Measurements from ENCODE around the gene CSRNP3.
A peak's percentile ranks its signal among the peaks of the same experiment; 100 is the strongest.

Gene CSRNP3

GRCh38 chr2:165547900-165548299, 78.4 kb downstream of the CSRNP3 start:
- FAIRE-seq (no peak), DNase-seq (ENCODE audit: insufficient read length) (no peak)
- TF ChIP-seq POLR2AphosphoS5 (IDR thresholded peaks at IDR 0.05; ENCODE audit: low read depth, low read length) = no peak

GRCh38 chr2:165549619-165550018, 80.1 kb downstream of the CSRNP3 start:
- no peak for FAIRE-seq
- no peak for DNase-seq (ENCODE audit: insufficient read length)
- TF ChIP-seq TAF1 (IDR thresholded peaks at IDR 0.05; ENCODE audit: borderline replicate concordance, low read depth, low read length) = no peak
- no peak for TF ChIP-seq POLR2A (IDR thresholded peaks at IDR 0.05; ENCODE audit: low read depth, low read length)
- TF ChIP-seq POLR2AphosphoS5 (IDR thresholded peaks at IDR 0.05; ENCODE audit: low read depth, low read length) = no peak

GRCh38 chr2:165558832-165559231, 89.3 kb downstream of the CSRNP3 start:
- TF ChIP-seq POLR2AphosphoS5 (IDR thresholded peaks at IDR 0.05; ENCODE audit: low read depth, low read length) = no peak
- no peak for TF ChIP-seq POLR2A (IDR thresholded peaks at IDR 0.05; ENCODE audit: low read depth, low read length)
- TF ChIP-seq TAF1 (IDR thresholded peaks at IDR 0.05; ENCODE audit: borderline replicate concordance, low read depth, low read length) = no peak
- FAIRE-seq (no peak), DNase-seq (ENCODE audit: insufficient read length) (no peak)

- FAIRE-seq (peak; percentile 38), DNase-seq (ENCODE audit: insufficient read length) (no peak)
- TF ChIP-seq TAF1 (IDR thresholded peaks at IDR 0.05; ENCODE audit: borderline replicate concordance, low read depth, low read length) (no peak), POLR2AphosphoS5 (IDR thresholded peaks at IDR 0.05; ENCODE audit: low read depth, low read length) (no peak), POLR2A (IDR thresholded peaks at IDR 0.05; ENCODE audit: low read depth, low read length) (no peak)
Observed at GRCh38 chr2:165560377-165560988, 91.0 kb downstream of the CSRNP3 start.

- TF ChIP-seq TAF1 (IDR thresholded peaks at IDR 0.05; ENCODE audit: borderline replicate concordance, low read depth, low read length) (no peak), POLR2A (IDR thresholded peaks at IDR 0.05; ENCODE audit: low read depth, low read length) (no peak), POLR2AphosphoS5 (IDR thresholded peaks at IDR 0.05; ENCODE audit: low read depth, low read length) (no peak)
- FAIRE-seq (no peak), DNase-seq (ENCODE audit: insufficient read length) (no peak)
Observed at GRCh38 chr2:165561516-165561915, 92.0 kb downstream of the CSRNP3 start.

GRCh38 chr2:165562233-165562632, 92.7 kb downstream of the CSRNP3 start:
- DNase-seq (ENCODE audit: insufficient read length) (no peak), FAIRE-seq (no peak)
- TF ChIP-seq POLR2A (IDR thresholded peaks at IDR 0.05; ENCODE audit: low read depth, low read length) (no peak), POLR2AphosphoS5 (IDR thresholded peaks at IDR 0.05; ENCODE audit: low read depth, low read length) (no peak), TAF1 (IDR thresholded peaks at IDR 0.05; ENCODE audit: borderline replicate concordance, low read depth, low read length) (no peak)

- TF ChIP-seq POLR2AphosphoS5 (IDR thresholded peaks at IDR 0.05; ENCODE audit: low read depth, low read length) (no peak), POLR2A (IDR thresholded peaks at IDR 0.05; ENCODE audit: low read depth, low read length) (no peak), TAF1 (IDR thresholded peaks at IDR 0.05; ENCODE audit: borderline replicate concordance, low read depth, low read length) (no peak)
- FAIRE-seq (no peak), DNase-seq (ENCODE audit: insufficient read length) (no peak)
Observed at GRCh38 chr2:165563468-165564225, 94.1 kb downstream of the CSRNP3 start.

- TF ChIP-seq POLR2AphosphoS5 (IDR thresholded peaks at IDR 0.05; ENCODE audit: low read depth, low read length) (no peak), TAF1 (IDR thresholded peaks at IDR 0.05; ENCODE audit: borderline replicate concordance, low read depth, low read length) (no peak), POLR2A (IDR thresholded peaks at IDR 0.05; ENCODE audit: low read depth, low read length) (no peak)
- DNase-seq (ENCODE audit: insufficient read length) (no peak), FAIRE-seq (no peak)
Observed at GRCh38 chr2:165566008-165566407, 96.5 kb downstream of the CSRNP3 start.

GRCh38 chr2:165567273-165567672, 97.8 kb downstream of the CSRNP3 start:
- no peak for DNase-seq (ENCODE audit: insufficient read length)
- TF ChIP-seq POLR2A (IDR thresholded peaks at IDR 0.05; ENCODE audit: low read depth, low read length) (no peak), POLR2AphosphoS5 (IDR thresholded peaks at IDR 0.05; ENCODE audit: low read depth, low read length) (no peak), TAF1 (IDR thresholded peaks at IDR 0.05; ENCODE audit: borderline replicate concordance, low read depth, low read length) (no peak)
- FAIRE-seq = no peak

GRCh38 chr2:165568361-165568760, 98.9 kb downstream of the CSRNP3 start:
- TF ChIP-seq POLR2AphosphoS5 (IDR thresholded peaks at IDR 0.05; ENCODE audit: low read depth, low read length) (no peak), TAF1 (IDR thresholded peaks at IDR 0.05; ENCODE audit: borderline replicate concordance, low read depth, low read length) (no peak), POLR2A (IDR thresholded peaks at IDR 0.05; ENCODE audit: low read depth, low read length) (no peak)
- no peak for FAIRE-seq
- DNase-seq (ENCODE audit: insufficient read length) = no peak

- DNase-seq (ENCODE audit: insufficient read length) (no peak), FAIRE-seq (no peak)
- no peak for TF ChIP-seq POLR2A (IDR thresholded peaks at IDR 0.05; ENCODE audit: low read depth, low read length)
- no peak for TF ChIP-seq POLR2AphosphoS5 (IDR thresholded peaks at IDR 0.05; ENCODE audit: low read depth, low read length)
- no peak for TF ChIP-seq TAF1 (IDR thresholded peaks at IDR 0.05; ENCODE audit: borderline replicate concordance, low read depth, low read length)
Observed at GRCh38 chr2:165571477-165571876, 102.0 kb downstream of the CSRNP3 start.

- FAIRE-seq = no peak
- no peak for DNase-seq (ENCODE audit: insufficient read length)
- no peak for TF ChIP-seq POLR2A (IDR thresholded peaks at IDR 0.05; ENCODE audit: low read depth, low read length)
- no peak for TF ChIP-seq POLR2AphosphoS5 (IDR thresholded peaks at IDR 0.05; ENCODE audit: low read depth, low read length)
- no peak for TF ChIP-seq TAF1 (IDR thresholded peaks at IDR 0.05; ENCODE audit: borderline replicate concordance, low read depth, low read length)
Observed at GRCh38 chr2:165572151-165572550, 102.7 kb downstream of the CSRNP3 start.
